Amniotic stem cell (primary cell): ENCODE measurements around the gene CYP8B1.

ENCODE experiments used
- DNase-seq: peaks from one replicate; lab custom pipeline; 2025; lab: John Stamatoyannopoulos, UW

Gene CYP8B1

GRCh38 chr3:42875325-42876151 lies at the start of gene CYP8B1:
Gene CYP8B1, minus strand, starts transcription at chr3:42875879. Its CDS starts 63 bp downstream, at chr3:42875816.
- DNase-seq: no peak

GRCh38 chr3:42923606-42924005 lies 47.9 kb upstream of the CYP8B1 start:
- DNase-seq: no peak

- no peak for DNase-seq
Measured at GRCh38 chr3:42914771-42915515, 39.3 kb upstream of the CYP8B1 start.

- no peak for DNase-seq
Measured at GRCh38 chr3:42911551-42911950, 35.9 kb upstream of the CYP8B1 start.

- DNase-seq: no peak
Measured at GRCh38 chr3:42908675-42909074, 33.0 kb upstream of the CYP8B1 start.

- no peak for DNase-seq
Measured at GRCh38 chr3:42906848-42907183, 31.1 kb upstream of the CYP8B1 start.

- no peak for DNase-seq
Measured at GRCh38 chr3:42906070-42906847, 30.6 kb upstream of the CYP8B1 start, which contains the start of gene ZNF662. Gene ZNF662, plus strand, starts transcription at chr3:42906142. Its CDS starts 1,973 bp downstream, at chr3:42908115.

- no peak for DNase-seq
Measured at GRCh38 chr3:42905740-42906069, 30.0 kb upstream of the CYP8B1 start.

GRCh38 chr3:42904076-42904475 lies 28.4 kb upstream of the CYP8B1 start:
- no peak for DNase-seq

GRCh38 chr3:42902257-42902656 lies 26.6 kb upstream of the CYP8B1 start:
- DNase-seq: no peak

- DNase-seq: no peak
Measured at GRCh38 chr3:42901073-42901415, 25.4 kb upstream of the CYP8B1 start.

GRCh38 chr3:42900226-42901072 lies 24.8 kb upstream of the CYP8B1 start:
- no peak for DNase-seq

GRCh38 chr3:42898896-42899675 lies 23.4 kb upstream of the CYP8B1 start:
- no peak for DNase-seq

- DNase-seq: no peak
Measured at GRCh38 chr3:42895580-42895868, 19.8 kb upstream of the CYP8B1 start.

GRCh38 chr3:42894698-42895579 lies 19.3 kb upstream of the CYP8B1 start:
- DNase-seq: no peak

- DNase-seq: no peak
Measured at GRCh38 chr3:42892807-42893206, 17.1 kb upstream of the CYP8B1 start.

- no peak for DNase-seq
Measured at GRCh38 chr3:42892169-42892568, 16.5 kb upstream of the CYP8B1 start.

GRCh38 chr3:42891042-42891441 lies 15.4 kb upstream of the CYP8B1 start:
- DNase-seq: no peak

GRCh38 chr3:42887084-42887483 lies 11.4 kb upstream of the CYP8B1 start:
- no peak for DNase-seq

- no peak for DNase-seq
Measured at GRCh38 chr3:42886294-42886822, 10.7 kb upstream of the CYP8B1 start.
